Fibroblast of skin of right biceps (primary cell): Measurements from ENCODE around the gene TADA2A.
"Not testable (repeated sequence)": the region's sequence is repeated elsewhere in the genome, so short reads cannot be mapped to it uniquely, and the experiment has no call there.

Source experiments
- DNase-seq: peaks from one replicate; pipeline ENCODE4 v3.0.0-alpha.2; 2013

Gene TADA2A

GRCh38 chr17:37494401-37494831 is 87.7 kb downstream of the TADA2A start:
- peak; percentile 20 for DNase-seq

GRCh38 chr17:37494971-37495370 is 88.3 kb downstream of the TADA2A start:
- no peak for DNase-seq

GRCh38 chr17:37500378-37500777 is 93.7 kb downstream of the TADA2A start:
- no peak for DNase-seq

- no peak for DNase-seq
These were observed 95.6 kb downstream of the TADA2A start for GRCh38 chr17:37502009-37502936.

- no peak for DNase-seq
These were observed 96.5 kb downstream of the TADA2A start for GRCh38 chr17:37503148-37503547.

- DNase-seq, result no peak
These were observed 98.6 kb downstream of the TADA2A start for GRCh38 chr17:37505333-37505732.

GRCh38 chr17:37506678-37507077 is 100.0 kb downstream of the TADA2A start:
- DNase-seq, result peak; percentile 42

- DNase-seq, result no peak
These were observed 100.4 kb downstream of the TADA2A start for GRCh38 chr17:37507111-37507510.

- DNase-seq, result no peak
These were observed 103.4 kb downstream of the TADA2A start for GRCh38 chr17:37510056-37510455.

- not testable (repeated sequence) for DNase-seq
These were observed 105.0 kb downstream of the TADA2A start for GRCh38 chr17:37511642-37512041.

GRCh38 chr17:37512442-37513068 is 105.9 kb downstream of the TADA2A start:
- DNase-seq, result no peak

GRCh38 chr17:37513711-37514110 is 107.0 kb downstream of the TADA2A start:
- no peak for DNase-seq

GRCh38 chr17:37516127-37516571 is 109.5 kb downstream of the TADA2A start:
- peak; percentile 75 for DNase-seq

- no peak for DNase-seq
These were observed 111.2 kb downstream of the TADA2A start for GRCh38 chr17:37517881-37518280.

GRCh38 chr17:37518826-37519225 is 112.1 kb downstream of the TADA2A start:
- no peak for DNase-seq

- DNase-seq, result peak; percentile 45
These were observed 112.7 kb downstream of the TADA2A start for GRCh38 chr17:37519251-37519985.

GRCh38 chr17:37520174-37520573 is 113.5 kb downstream of the TADA2A start:
- no peak for DNase-seq

GRCh38 chr17:37521821-37522220 is 115.1 kb downstream of the TADA2A start:
- no peak for DNase-seq

- DNase-seq, result no peak
These were observed 117.1 kb downstream of the TADA2A start for GRCh38 chr17:37523715-37524219.

GRCh38 chr17:37527249-37527851 is 120.7 kb downstream of the TADA2A start:
- DNase-seq, result peak; percentile 55
